Left ventricle myocardium inferior (tissue), 1 donor: ENCODE measurements around the gene EID1. TPM values are rescaled to one million over a fixed set of nuclear protein-coding genes. Genes with fewer than 3 reads are reported as not detected.

ENCODE experiments used
- DNase-seq: peaks from one replicate; pipeline ENCODE4 v3.0.0-alpha.2; 2020
- H3K27ac ChIP-seq: fragments of 200-600 bp; replicated peaks from 2 replicates; pipeline ENCODE4 v1.8.0; 2021
- H3K27me3 ChIP-seq: fragments of 200-600 bp; 2 replicates; pipeline ENCODE4 v1.8.0; 2021; ENCODE audit warnings: low read depth
- H3K36me3 ChIP-seq: fragments of 200-600 bp; 2 replicates; pipeline ENCODE4 v1.8.0; 2021
- H3K4me1 ChIP-seq: fragments of 200-600 bp; 2 replicates; pipeline ENCODE4 v1.8.0; 2021
- H3K4me3 ChIP-seq: fragments of 200-600 bp; 2 replicates; pipeline ENCODE4 v1.8.0; 2021; ENCODE audit warnings: mild to moderate bottlenecking, moderate library complexity
- H3K9me3 ChIP-seq: fragments of 200-600 bp; replicated peaks from 2 replicates; pipeline ENCODE4 v1.8.0; 2021
- CTCF ChIP-seq: fragments of 200-600 bp; IDR thresholded peaks from 2 replicates; pipeline ENCODE4 v1.8.0; 2021; ENCODE audit warnings: antibody characterized with exemption, mild to moderate bottlenecking, borderline replicate concordance
- intact Hi-C: fragments of 100-400 bp; cut with micrococcal nuclease; formaldehyde crosslinking; loops from one replicate; pipeline ENCODE4 v1.11.0; 2022
- total RNA-seq: library from RNA; stranded (reverse); fragmentation: NEBNext Ultra II Directional; extraction: Animal tissue kit (Norgen Biotek cat#: 25700); gene quantifications from one replicate; pipeline ENCODE4 v1.2.1, GENCODE V29; 2021
- donor health status: DM: no; HTN: yes; CAD: no; lungs with severe emphysema.

Gene EID1
- total RNA-seq, 1 donor from 2014 or later, result 227 TPM

GRCh38 chr15:48855501-48856440 is 22.2 kb upstream of the EID1 start:
- no peaks in the 10 kb centered on the region for H3K27me3 ChIP-seq
- TF ChIP-seq CTCF, result peak; percentile 58
- DNase-seq, result no peak
- H3K9me3 ChIP-seq, result no peaks in the 10 kb centered on the region
- no peaks in the 10 kb centered on the region for H3K36me3 ChIP-seq
- peak overlapping the region; percentile 10 for H3K27ac ChIP-seq
- intact Hi-C loops, result no loop called here
- H3K4me1 ChIP-seq, result peaks cover 12% of the 10 kb centered on the region
- H3K4me3 ChIP-seq, result no peak overlapping the region

- TF ChIP-seq CTCF, result no peak
- Histone ChIP-seq H3K4me1 (peaks cover 12% of the 10 kb centered on the region), H3K27ac (no peak overlapping the region), H3K36me3 (no peaks in the 10 kb centered on the region), H3K27me3 (no peaks in the 10 kb centered on the region), H3K9me3 (no peaks in the 10 kb centered on the region), H3K4me3 (no peak overlapping the region)
- intact Hi-C loops, result no loop called here
- no peak for DNase-seq
Measured at GRCh38 chr15:48856942-48857341, 21.0 kb upstream of the EID1 start.

GRCh38 chr15:48858401-48858800 is 19.5 kb upstream of the EID1 start:
- Histone ChIP-seq H3K9me3 (no peaks in the 10 kb centered on the region), H3K27ac (no peak overlapping the region), H3K27me3 (no peaks in the 10 kb centered on the region), H3K4me1 (peaks cover 12% of the 10 kb centered on the region), H3K4me3 (no peak overlapping the region), H3K36me3 (no peaks in the 10 kb centered on the region)
- DNase-seq, result no peak
- no peak for TF ChIP-seq CTCF
- intact Hi-C loops, result no loop called here

GRCh38 chr15:48859426-48859825 is 18.5 kb upstream of the EID1 start:
- H3K9me3 ChIP-seq, result no peaks in the 10 kb centered on the region
- no peak overlapping the region for H3K27ac ChIP-seq
- peaks cover 12% of the 10 kb centered on the region for H3K4me1 ChIP-seq
- no peak for DNase-seq
- intact Hi-C loops, result no loop called here
- H3K4me3 ChIP-seq, result no peak overlapping the region
- TF ChIP-seq CTCF, result no peak
- no peaks in the 10 kb centered on the region for H3K27me3 ChIP-seq
- H3K36me3 ChIP-seq, result no peaks in the 10 kb centered on the region

GRCh38 chr15:48861813-48862431 is 16.0 kb upstream of the EID1 start:
- intact Hi-C loops, result loop anchor here (5.0 to 10.0 kb wide), 2 partner anchors 283 to 560 kb away; partner anchors contain the start of gene FGF7
- peak; percentile 94 for TF ChIP-seq CTCF
- Histone ChIP-seq H3K4me3 (no peak overlapping the region), H3K36me3 (no peaks in the 10 kb centered on the region), H3K27ac (no peak overlapping the region), H3K4me1 (no peaks in the 10 kb centered on the region), H3K27me3 (no peaks in the 10 kb centered on the region), H3K9me3 (no peaks in the 10 kb centered on the region)
- DNase-seq, result no peak
